Fibroblast of skin of left biceps (primary cell): ENCODE data around the gene RGS3.
"Not testable (repeated sequence)": the region's sequence is repeated elsewhere in the genome, so short reads cannot be mapped to it uniquely, and the experiment has no call there.

Experiments used
- DNase-seq, 2 experiments: peaks; one replicate each; pipeline ENCODE4 v3.0.0-alpha.2; 2013; ENCODE audit warnings: low read depth in 2 of 2

Gene RGS3

DNA sequence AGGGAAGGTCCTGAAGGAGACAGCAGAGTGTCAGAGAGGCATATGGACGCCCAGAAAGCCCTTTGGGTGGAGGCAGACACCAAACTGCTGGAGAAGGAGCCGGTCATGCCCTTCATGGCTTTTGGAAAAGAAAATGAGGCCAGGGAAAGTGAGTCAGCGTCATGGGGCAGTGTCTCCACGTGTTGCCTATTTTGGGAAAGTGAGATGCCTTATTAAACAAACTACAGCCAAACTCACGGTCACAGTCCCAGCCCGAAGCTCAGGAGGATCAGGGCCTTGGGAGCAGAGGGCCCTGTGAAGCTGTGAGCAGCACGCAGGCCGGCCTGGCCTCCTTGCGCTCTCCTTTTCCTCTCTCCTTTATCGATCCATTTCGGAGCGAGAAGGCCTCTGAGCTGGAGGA lies 25.0 kb downstream of the RGS3 start:
- DNase-seq: no peak

DNA sequence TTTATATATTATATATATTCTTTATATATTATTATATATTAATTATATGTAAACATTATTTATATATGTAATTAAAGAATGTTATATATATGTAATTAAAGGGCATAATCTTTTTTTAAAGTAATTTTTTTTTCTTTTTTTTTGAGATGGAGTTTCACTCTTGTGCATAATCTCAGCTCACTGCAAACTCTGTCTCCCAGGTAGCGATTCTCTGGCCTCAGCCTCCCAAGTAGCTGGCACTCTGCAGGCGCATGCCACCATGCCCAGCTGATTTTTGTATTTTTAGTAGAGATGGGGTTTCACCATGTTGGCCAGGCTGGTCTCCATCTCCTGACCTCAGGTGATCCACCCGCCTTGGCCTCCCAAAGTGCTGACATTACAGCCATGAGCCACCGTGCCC lies 27.6 kb downstream of the RGS3 start:
- DNase-seq: not testable (repeated sequence)

- no peak for DNase-seq
Observed at GRCh38 chr9:113492343-113493202, 29.0 kb downstream of the RGS3 start.

GRCh38 chr9:113493203-113493520 lies 29.6 kb downstream of the RGS3 start:
- no peak for DNase-seq

DNA sequence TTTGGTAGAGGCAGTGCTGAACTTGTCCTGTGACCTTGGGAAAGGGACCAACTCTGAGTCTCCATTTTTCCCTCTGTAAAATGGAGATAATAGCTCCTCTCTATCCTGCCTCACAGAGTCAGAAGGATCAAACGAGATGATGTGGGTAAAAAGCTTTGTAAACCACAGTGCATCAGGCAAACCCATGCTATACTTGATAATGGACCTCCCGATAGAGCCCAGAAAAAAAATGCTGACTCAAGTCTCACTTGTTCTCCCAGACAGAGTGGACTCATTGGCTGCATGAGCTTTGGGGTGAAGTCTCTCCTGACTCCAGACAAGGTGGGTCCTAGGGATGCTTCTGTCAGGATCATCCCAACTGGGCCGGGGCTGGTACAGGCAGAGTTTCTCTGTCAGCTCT lies 32.0 kb downstream of the RGS3 start:
- DNase-seq: no peak

- DNase-seq: no peak
Observed at GRCh38 chr9:113497051-113497450, 33.5 kb downstream of the RGS3 start.

- DNase-seq: no peak
Observed at GRCh38 chr9:113499153-113499875, 35.8 kb downstream of the RGS3 start.

GRCh38 chr9:113499876-113500497 lies 36.5 kb downstream of the RGS3 start:
- DNase-seq: no peak

DNA sequence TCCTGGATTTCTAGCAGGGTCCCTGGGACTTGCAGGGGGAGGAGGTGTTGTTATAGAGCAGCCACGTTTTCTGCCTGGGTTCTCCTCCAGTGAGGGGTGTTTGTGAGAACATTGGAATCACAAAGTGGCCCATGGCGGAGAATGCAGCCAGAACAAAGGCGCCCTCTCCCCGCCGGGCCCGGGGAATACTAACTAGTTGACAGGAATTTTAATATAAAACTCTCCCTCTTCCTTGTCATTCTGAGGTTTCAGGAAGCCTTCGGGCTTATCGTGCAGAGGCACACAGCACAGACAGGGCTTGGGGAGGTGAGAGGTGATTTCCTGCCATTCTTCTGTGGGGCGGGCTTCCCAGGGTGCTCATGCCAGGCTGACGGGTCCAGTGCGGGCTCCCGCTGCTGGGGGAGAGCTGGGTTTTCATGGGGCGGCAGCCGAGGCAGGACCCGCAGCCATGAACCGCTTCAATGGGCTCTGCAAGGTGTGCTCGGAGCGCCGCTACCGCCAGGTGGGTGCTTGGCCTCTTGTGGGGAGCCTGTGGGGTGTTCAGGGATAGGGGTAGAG lies 37.7 kb downstream of the RGS3 start:
- no peak for DNase-seq

GRCh38 chr9:113501852-113502251 lies 38.3 kb downstream of the RGS3 start:
- DNase-seq: no peak

DNA sequence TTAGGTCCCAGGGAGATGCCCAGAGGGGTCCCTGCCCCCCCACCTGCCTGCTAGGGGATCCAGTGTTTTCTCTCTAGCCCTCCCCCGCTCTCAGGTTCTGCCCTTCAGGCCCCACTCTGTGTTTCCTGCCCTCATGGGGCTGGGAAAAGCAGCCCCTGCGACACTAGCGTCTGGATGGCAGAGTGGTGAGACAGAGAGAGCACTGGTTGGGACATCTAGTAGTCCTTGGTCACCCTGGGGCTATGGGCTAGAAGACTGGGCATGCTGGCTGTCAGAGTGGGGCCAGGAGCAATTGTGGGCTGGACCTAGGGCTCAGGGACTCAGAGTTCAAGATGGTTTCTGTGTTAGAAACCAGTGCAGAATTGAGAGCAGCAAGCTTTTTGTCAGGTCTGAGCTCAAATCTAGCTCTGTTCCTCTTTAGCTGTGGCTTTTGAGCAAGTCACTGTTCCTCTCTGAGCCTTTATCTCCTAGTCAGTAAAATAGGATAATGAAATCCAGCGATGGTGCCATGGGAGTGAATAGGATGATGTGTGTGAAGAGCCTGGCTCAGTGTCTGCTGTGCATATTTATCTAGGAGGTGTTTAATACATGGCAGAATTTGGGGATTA lies 39.0 kb downstream of the RGS3 start:
- DNase-seq: no peak

DNA sequence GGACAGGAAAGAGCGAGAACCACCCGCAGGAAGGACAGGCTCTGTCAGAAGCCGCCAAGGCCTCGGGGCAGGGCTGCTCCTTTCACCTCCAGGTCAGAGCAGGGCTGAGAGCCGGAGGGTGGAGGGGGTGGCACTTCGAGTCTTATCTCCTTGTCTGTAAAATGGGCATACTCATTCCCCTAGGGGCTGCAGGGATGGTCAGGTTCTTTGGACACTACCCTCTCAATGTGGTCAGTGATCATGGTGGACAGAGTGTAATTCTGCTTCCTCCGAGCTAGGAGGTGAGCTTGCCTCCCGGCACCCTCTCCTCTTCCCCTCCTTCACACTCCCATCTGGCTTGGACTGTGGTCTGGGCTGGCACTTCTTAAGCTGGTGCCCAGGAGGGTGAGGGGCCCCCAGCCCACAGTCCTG lies 39.6 kb downstream of the RGS3 start:
- DNase-seq: no peak

DNA sequence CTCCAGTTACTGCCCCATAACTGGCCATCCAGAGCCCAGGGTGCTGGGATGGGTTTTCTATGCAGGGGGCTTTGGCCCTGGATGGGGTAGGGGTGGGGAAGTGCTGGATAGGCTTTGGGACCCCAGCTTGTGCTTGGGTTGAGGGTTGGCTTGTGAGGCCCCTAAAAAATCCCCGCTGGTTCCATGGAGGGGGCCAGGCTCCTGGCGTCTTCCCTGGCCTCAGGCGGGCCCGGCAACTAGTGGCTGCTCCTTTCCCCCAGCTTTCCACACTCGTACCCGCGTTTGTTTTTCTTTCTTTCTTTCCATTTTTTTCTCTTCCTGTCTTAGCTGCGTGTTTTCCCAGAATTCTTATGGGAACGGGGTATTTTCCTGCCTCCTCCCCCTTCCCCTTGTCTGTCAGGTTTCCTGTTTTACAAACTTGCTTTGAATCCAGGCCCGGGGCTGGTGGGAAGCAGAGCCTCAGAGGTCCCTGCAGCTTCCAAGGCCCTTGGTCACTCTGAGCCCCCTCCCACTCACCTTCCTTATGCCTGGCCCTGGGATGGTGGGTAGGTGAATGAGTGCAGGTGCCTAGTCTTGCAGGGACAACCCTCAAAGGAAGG lies 40.2 kb downstream of the RGS3 start:
- no peak for DNase-seq

- no peak for DNase-seq
Observed at GRCh38 chr9:113504725-113505590, 41.4 kb downstream of the RGS3 start.

- no peak for DNase-seq
Observed at GRCh38 chr9:113506090-113506589, 42.6 kb downstream of the RGS3 start.

DNA sequence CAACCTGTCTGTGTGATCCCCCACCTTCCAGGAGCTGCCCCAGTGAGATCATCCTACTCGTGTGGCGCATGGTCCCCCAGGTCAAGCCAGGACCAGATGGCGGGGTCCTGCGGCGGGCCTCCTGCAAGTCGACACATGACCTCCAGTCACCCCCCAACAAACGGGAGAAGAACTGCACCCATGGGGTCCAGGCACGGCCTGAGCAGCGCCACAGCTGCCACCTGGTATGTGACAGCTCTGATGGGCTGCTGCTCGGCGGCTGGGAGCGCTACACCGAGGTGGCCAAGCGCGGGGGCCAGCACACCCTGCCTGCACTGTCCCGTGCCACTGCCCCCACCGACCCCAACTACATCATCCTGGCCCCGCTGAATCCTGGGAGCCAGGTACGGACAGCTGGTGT lies 43.7 kb downstream of the RGS3 start:
- DNase-seq: no peak

- DNase-seq: no peak
Observed at GRCh38 chr9:113508111-113508749, 44.7 kb downstream of the RGS3 start.

DNA sequence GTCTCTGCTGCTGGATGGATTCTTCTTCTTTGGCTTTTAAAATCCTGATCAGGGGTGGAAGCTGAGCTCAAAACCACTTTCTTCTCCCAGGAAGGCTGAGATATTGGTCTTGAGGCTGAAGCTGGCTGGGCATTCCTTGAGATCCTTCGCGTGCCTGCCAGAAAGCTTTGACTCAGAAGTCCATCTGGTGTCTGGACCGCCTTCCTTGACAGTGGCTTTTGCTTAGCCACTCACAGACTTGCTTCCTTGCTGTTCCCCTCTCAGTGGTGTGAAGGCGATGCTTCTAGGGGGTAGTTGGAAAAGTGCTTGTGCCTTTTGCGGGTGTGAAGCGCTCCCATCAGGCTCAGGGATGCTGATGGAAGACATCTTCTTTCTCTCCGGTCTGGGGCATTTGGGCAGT lies 45.9 kb downstream of the RGS3 start:
- no peak for DNase-seq

DNA sequence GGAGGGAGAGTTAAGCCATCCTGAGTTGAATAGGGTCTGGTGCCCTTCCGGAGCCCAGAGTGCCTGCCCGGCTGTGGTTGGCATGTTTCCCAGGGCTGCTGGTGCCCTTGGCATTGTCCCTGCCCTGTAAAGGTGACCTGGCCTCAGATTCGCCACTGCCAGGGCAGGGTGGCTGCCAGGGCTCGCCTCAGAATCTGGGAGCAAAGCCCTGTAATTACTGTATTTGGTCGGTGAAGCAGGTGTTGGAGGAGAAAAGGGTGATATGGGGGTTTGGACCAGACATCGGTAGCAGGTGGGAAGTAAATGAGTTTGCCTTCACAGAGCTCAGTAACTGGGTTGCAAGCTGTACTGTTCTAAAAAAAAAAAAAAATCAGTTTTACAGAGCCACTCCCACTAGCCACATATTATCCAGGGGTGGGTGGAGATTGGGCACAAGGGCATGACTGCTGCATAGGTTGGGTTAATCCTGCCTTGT lies 47.6 kb downstream of the RGS3 start:
- no peak for DNase-seq
